Measurements from ENCODE around the gene GRIN3A.
A peak's percentile ranks its signal among the peaks of the same experiment; 100 is the strongest.

The GRIN3A gene

GRCh38 chr9:101753716-101754115, 15.3 kb upstream of the GRIN3A start:
- Histone ChIP-seq H3K4me3 (ENCODE audit: low read length) (no peak overlapping the region), H3K27me3 (ENCODE audit: insufficient read depth, low read length, poor library complexity) (no peaks in the 10 kb centered on the region), H3K56ac (ENCODE audit: low read length) (no peak overlapping the region), H4K8ac (ENCODE audit: low read depth, low read length) (no peak overlapping the region), H4K5ac (ENCODE audit: low read length) (no peak overlapping the region), H3K79me1 (ENCODE audit: low read length) (no peaks in the 10 kb centered on the region), H3K79me2 (ENCODE audit: control insufficient read depth, insufficient read depth, low read length) (no peaks in the 10 kb centered on the region), H3K4me1 (ENCODE audit: control insufficient read depth, low read depth, low read length) (no peaks in the 10 kb centered on the region), H3K4me2 (ENCODE audit: low read length) (no peak overlapping the region), H3K27ac (ENCODE audit: low read depth, low read length) (no peak overlapping the region), H3K4ac (ENCODE audit: low read depth, low read length) (no peak overlapping the region), H2AK5ac (ENCODE audit: low read length) (no peak overlapping the region), H3K9ac (ENCODE audit: low read length) (no peak overlapping the region), H3K23ac (ENCODE audit: low read length) (no peak overlapping the region), H2BK120ac (ENCODE audit: low read depth, low read length) (no peak overlapping the region), H2BK15ac (replicated peaks; ENCODE audit: low read depth) (no peak overlapping the region), H2BK5ac (ENCODE audit: low read length) (no peak overlapping the region), H3K36me3 (ENCODE audit: control insufficient read depth, insufficient read depth, low read length) (no peaks in the 10 kb centered on the region), H3K18ac (ENCODE audit: low read length) (no peak overlapping the region)
- no CpG with 5 or more reads among the region's 5 CpGs for WGBS (ENCODE audit: extremely low coverage, insufficient coverage, low lambda C conversion rate)
- DNase-seq: no peak

DNA sequence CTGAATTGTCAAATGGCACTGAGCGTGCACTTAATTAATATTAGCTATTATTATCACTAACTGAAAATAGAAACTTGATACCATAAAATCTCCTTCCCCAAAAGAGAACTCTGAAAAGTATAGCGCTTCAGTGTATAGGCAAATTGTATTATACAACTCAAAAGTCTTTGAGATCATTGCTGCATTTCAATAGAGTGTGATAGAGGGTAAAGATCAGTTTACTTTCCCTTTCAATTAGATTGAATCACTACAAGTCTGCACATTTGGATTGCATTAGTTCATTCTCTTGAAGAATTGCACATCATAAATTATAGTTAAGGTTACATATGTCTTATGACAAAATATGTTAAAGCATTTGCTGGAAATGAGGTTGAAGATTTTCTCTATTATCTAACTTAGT, 13.4 kb upstream of the GRIN3A start:
- Histone ChIP-seq H2BK5ac (ENCODE audit: low read length) (no peak overlapping the region), H3K4me2 (ENCODE audit: low read length) (no peak overlapping the region)

GRCh38 chr9:101739311-101739710, 864 bp upstream of the GRIN3A start:
- Histone ChIP-seq H3K18ac (ENCODE audit: low read length) (no peak overlapping the region), H3K4me2 (ENCODE audit: low read length) (no peak overlapping the region), H3K4me3 (ENCODE audit: low read length) (no peak overlapping the region), H3K36me3 (ENCODE audit: control insufficient read depth, insufficient read depth, low read length) (no peaks in the 10 kb centered on the region), H3K56ac (ENCODE audit: low read length) (no peak overlapping the region), H3K27ac (ENCODE audit: low read depth, low read length) (no peak overlapping the region), H4K5ac (ENCODE audit: low read length) (no peak overlapping the region), H3K79me2 (ENCODE audit: control insufficient read depth, insufficient read depth, low read length) (no peaks in the 10 kb centered on the region), H2BK15ac (replicated peaks; ENCODE audit: low read depth) (no peak overlapping the region), H3K4ac (ENCODE audit: low read depth, low read length) (no peak overlapping the region), H2AK5ac (ENCODE audit: low read length) (no peak overlapping the region), H3K23ac (ENCODE audit: low read length) (no peak overlapping the region), H3K4me1 (ENCODE audit: control insufficient read depth, low read depth, low read length) (peaks cover 4% of the 10 kb centered on the region), H2BK120ac (ENCODE audit: low read depth, low read length) (no peak overlapping the region), H3K27me3 (ENCODE audit: insufficient read depth, low read length, poor library complexity) (peaks cover 4% of the 10 kb centered on the region), H3K79me1 (ENCODE audit: low read length) (no peaks in the 10 kb centered on the region), H2BK5ac (ENCODE audit: low read length) (no peak overlapping the region), H4K8ac (ENCODE audit: low read depth, low read length) (no peak overlapping the region), H3K9ac (ENCODE audit: low read length) (no peak overlapping the region)
- WGBS (ENCODE audit: extremely low coverage, insufficient coverage, low lambda C conversion rate): no CpG with 5 or more reads among the region's 2 CpGs
- DNase-seq: peak; percentile 22

More for the DNA sequence above, 13.4 kb upstream of the GRIN3A start:
- H2BK15ac ChIP-seq (replicated peaks; ENCODE audit: low read depth): no peak overlapping the region
- no peak for DNase-seq
- H2BK120ac ChIP-seq (ENCODE audit: low read depth, low read length): no peak overlapping the region
- no peak overlapping the region for H3K56ac ChIP-seq (ENCODE audit: low read length)
- no CpG with 5 or more reads among the region's 2 CpGs for WGBS (ENCODE audit: extremely low coverage, insufficient coverage, low lambda C conversion rate)
- no peaks in the 10 kb centered on the region for H3K27me3 ChIP-seq (ENCODE audit: insufficient read depth, low read length, poor library complexity)
- H3K4me3 ChIP-seq (ENCODE audit: low read length): no peak overlapping the region
- H3K79me1 ChIP-seq (ENCODE audit: low read length): no peaks in the 10 kb centered on the region
- H3K36me3 ChIP-seq (ENCODE audit: control insufficient read depth, insufficient read depth, low read length): no peaks in the 10 kb centered on the region
- no peak overlapping the region for H4K5ac ChIP-seq (ENCODE audit: low read length)
- H3K4me1 ChIP-seq (ENCODE audit: control insufficient read depth, low read depth, low read length): no peaks in the 10 kb centered on the region
- no peak overlapping the region for H3K23ac ChIP-seq (ENCODE audit: low read length)
- no peak overlapping the region for H3K18ac ChIP-seq (ENCODE audit: low read length)
- no peak overlapping the region for H3K4ac ChIP-seq (ENCODE audit: low read depth, low read length)
- no peak overlapping the region for H4K8ac ChIP-seq (ENCODE audit: low read depth, low read length)
- no peak overlapping the region for H3K27ac ChIP-seq (ENCODE audit: low read depth, low read length)
- H2AK5ac ChIP-seq (ENCODE audit: low read length): no peak overlapping the region
- no peaks in the 10 kb centered on the region for H3K79me2 ChIP-seq (ENCODE audit: control insufficient read depth, insufficient read depth, low read length)
- no peak overlapping the region for H3K9ac ChIP-seq (ENCODE audit: low read length)

DNA sequence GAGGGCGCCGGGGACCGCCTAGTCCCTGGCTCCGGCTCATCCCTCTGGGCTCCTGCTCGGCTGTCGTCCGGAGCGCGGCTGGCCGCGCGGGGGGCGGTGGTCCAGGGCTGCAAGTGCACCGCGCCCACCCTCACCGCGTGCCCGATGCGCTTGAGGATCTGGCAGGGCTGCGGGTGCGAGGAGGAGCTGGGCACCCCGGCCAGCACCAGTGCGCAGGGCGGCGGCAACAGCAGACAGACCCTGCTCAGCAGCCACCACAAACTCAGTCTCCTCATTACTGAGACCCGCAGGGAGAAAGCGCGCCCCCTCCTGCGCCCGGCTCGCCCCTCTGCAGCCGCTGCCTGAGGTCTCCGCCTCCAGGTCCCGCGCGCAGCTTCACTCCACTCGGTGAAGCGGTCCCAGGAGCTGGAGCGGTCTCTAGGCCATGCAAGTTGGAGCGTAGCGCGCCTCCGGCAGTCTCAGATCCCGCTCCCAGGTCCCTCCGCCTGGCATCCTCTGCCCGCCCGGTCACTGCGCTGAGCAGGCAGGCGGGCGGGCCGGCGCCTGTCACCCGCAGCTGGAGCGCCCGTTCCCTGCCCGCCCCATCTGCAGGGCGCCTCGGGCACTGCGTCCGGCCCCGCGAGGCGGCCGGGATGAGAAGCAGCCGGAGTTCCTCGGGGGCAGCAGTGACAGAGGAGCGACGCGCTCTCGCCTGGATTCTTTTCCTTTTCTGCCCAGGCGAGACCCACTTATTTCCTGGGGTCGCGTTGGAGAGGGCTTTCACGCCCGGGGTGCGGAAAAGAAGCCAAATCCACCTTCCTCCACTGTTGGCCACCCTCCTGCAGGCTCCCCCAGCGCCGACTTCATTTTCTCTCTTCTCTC, 512 bp downstream of the GRIN3A start:
- Histone ChIP-seq H3K23ac (ENCODE audit: low read length) (no peak overlapping the region), H3K27ac (ENCODE audit: low read depth, low read length) (no peak overlapping the region), H3K36me3 (ENCODE audit: control insufficient read depth, insufficient read depth, low read length) (no peaks in the 10 kb centered on the region), H3K56ac (ENCODE audit: low read length) (peak overlapping the region; percentile 42), H3K79me2 (ENCODE audit: control insufficient read depth, insufficient read depth, low read length) (no peaks in the 10 kb centered on the region), H3K27me3 (ENCODE audit: insufficient read depth, low read length, poor library complexity) (peaks cover 4% of the 10 kb centered on the region), H2BK120ac (ENCODE audit: low read depth, low read length) (no peak overlapping the region), H4K5ac (ENCODE audit: low read length) (no peak overlapping the region), H3K4ac (ENCODE audit: low read depth, low read length) (no peak overlapping the region), H3K4me2 (ENCODE audit: low read length) (peak overlapping the region; percentile 84), H3K79me1 (ENCODE audit: low read length) (no peaks in the 10 kb centered on the region), H3K4me3 (ENCODE audit: low read length) (peak overlapping the region; percentile 25), H3K9ac (ENCODE audit: low read length) (peak overlapping the region; percentile 47), H2AK5ac (ENCODE audit: low read length) (no peak overlapping the region), H2BK15ac (replicated peaks; ENCODE audit: low read depth) (no peak overlapping the region), H4K8ac (ENCODE audit: low read depth, low read length) (no peak overlapping the region), H2BK5ac (ENCODE audit: low read length) (no peak overlapping the region), H3K4me1 (ENCODE audit: control insufficient read depth, low read depth, low read length) (peaks cover 4% of the 10 kb centered on the region), H3K18ac (ENCODE audit: low read length) (no peak overlapping the region)
- no CpG with 5 or more reads among the region's 78 CpGs for WGBS (ENCODE audit: extremely low coverage, insufficient coverage, low lambda C conversion rate)
- peak; percentile 65 for DNase-seq

DNA sequence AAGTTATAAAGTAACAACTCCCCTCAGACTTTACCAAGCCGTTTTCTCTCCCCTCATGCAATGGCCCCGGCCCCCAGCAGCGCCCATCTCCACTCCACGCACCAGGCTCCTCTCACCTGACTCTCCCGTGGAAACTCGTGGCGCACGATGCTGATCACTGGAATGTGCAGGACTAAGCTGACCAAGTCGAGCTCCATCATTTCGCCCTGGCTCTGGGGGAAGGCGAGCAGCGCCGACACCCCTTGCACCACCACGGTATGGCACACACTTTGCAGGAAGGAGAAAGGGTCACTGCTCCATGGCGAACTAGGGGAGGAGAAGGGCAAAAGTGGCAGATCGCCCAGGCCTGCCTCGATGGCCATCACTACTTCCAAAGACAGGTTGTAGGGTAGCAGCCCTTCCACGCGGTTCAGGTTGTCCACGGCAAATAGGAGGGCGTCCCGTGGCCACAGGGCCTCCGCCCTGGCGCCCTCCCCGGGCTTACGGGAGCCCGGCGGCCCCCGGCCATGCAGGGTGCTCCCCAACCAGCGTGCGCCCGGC, 1.2 kb downstream of the GRIN3A start:
- Histone ChIP-seq H4K5ac (ENCODE audit: low read length) (no peak overlapping the region), H3K4me1 (ENCODE audit: control insufficient read depth, low read depth, low read length) (peaks cover 4% of the 10 kb centered on the region), H4K8ac (ENCODE audit: low read depth, low read length) (no peak overlapping the region), H3K27me3 (ENCODE audit: insufficient read depth, low read length, poor library complexity) (peaks cover 4% of the 10 kb centered on the region), H3K27ac (ENCODE audit: low read depth, low read length) (no peak overlapping the region), H3K79me2 (ENCODE audit: control insufficient read depth, insufficient read depth, low read length) (no peaks in the 10 kb centered on the region), H3K56ac (ENCODE audit: low read length) (no peak overlapping the region), H3K36me3 (ENCODE audit: control insufficient read depth, insufficient read depth, low read length) (no peaks in the 10 kb centered on the region), H2BK5ac (ENCODE audit: low read length) (no peak overlapping the region), H3K4me2 (ENCODE audit: low read length) (no peak overlapping the region), H3K18ac (ENCODE audit: low read length) (no peak overlapping the region), H2BK120ac (ENCODE audit: low read depth, low read length) (no peak overlapping the region), H3K79me1 (ENCODE audit: low read length) (no peaks in the 10 kb centered on the region), H2AK5ac (ENCODE audit: low read length) (no peak overlapping the region), H3K9ac (ENCODE audit: low read length) (no peak overlapping the region), H3K4ac (ENCODE audit: low read depth, low read length) (no peak overlapping the region), H3K23ac (ENCODE audit: low read length) (no peak overlapping the region), H2BK15ac (replicated peaks; ENCODE audit: low read depth) (no peak overlapping the region), H3K4me3 (ENCODE audit: low read length) (no peak overlapping the region)
- WGBS (ENCODE audit: extremely low coverage, insufficient coverage, low lambda C conversion rate): no CpG with 5 or more reads among the region's 32 CpGs
- DNase-seq: peak; percentile 1
